Neural cell (in vitro differentiated cells): ENCODE measurements around the gene BEND7. TPM values are rescaled to one million over a fixed set of nuclear protein-coding genes. Genes with fewer than 3 reads are reported as not detected.

ENCODE experiments used
- H2AFZ ChIP-seq: fragments of 200-600, 300-800 bp; sonication (generic), shearing (Covaris generic); 2 replicates; pipeline ENCODE4 v1.6.0; 2014; ENCODE audit warnings: low read depth, mild to moderate bottlenecking, antibody characterized with exemption, low read length, moderate library complexity
- H3F3A ChIP-seq: fragments of 200-600 bp; shearing (Covaris generic); 2 replicates; pipeline ENCODE4 v1.6.1; 2016; ENCODE audit warnings: mild to moderate bottlenecking, moderate library complexity, mixed read lengths, antibody characterized with exemption, low read length; ENCODE audit not compliant: insufficient read depth, poor library complexity, severe bottlenecking
- H3K27ac ChIP-seq: fragments of 200-600, 300-800 bp; sonication (generic), shearing (Covaris generic); 2 replicates; pipeline ENCODE4 v1.5.1; 2014; ENCODE audit warnings: mild to moderate bottlenecking, low read length, moderate library complexity
- H3K27me3 ChIP-seq: fragments of 300-800, 200-600 bp; sonication (generic), shearing (Covaris generic); 2 replicates; pipeline ENCODE4 v1.6.0; 2014; ENCODE audit warnings: mild to moderate bottlenecking, low read depth, low read length, moderate library complexity; ENCODE audit not compliant: insufficient read depth
- H3K36me3 ChIP-seq: fragments of 300-800, 200-600 bp; sonication (generic), shearing (Covaris generic); 2 replicates; pipeline ENCODE4 v1.5.1; 2014; ENCODE audit warnings: mild to moderate bottlenecking, antibody characterized with exemption, low read length, moderate library complexity; ENCODE audit not compliant: insufficient read depth
- H3K4me2 ChIP-seq: fragments of 300-800, 200-600 bp; sonication (generic), shearing (Covaris generic); 2 replicates; pipeline ENCODE4 v1.6.0; 2014; ENCODE audit warnings: mild to moderate bottlenecking, low read length
- H3K4me3 ChIP-seq: fragments of 300-800, 200-600 bp; sonication (generic), shearing (Covaris generic); 2 replicates; pipeline ENCODE4 v1.5.1; 2014; ENCODE audit warnings: mild to moderate bottlenecking, low read length, moderate library complexity
- H3K79me2 ChIP-seq: fragments of 200-600 bp; shearing (Covaris generic); replicated peaks from 2 replicates; pipeline ENCODE4 v1.6.0; 2014; ENCODE audit warnings: mild to moderate bottlenecking, low read length, moderate library complexity; ENCODE audit not compliant: insufficient read depth
- H3K9ac ChIP-seq: fragments of 300-800, 200-600 bp; sonication (generic), shearing (Covaris generic); 2 replicates; pipeline ENCODE4 v1.6.1; 2016; ENCODE audit warnings: mild to moderate bottlenecking, low read length, mixed read lengths
- H3K9me2 ChIP-seq: fragments of 200-600 bp; shearing (Covaris generic); 2 replicates; pipeline ENCODE4 v1.6.1; 2016; ENCODE audit warnings: mild to moderate bottlenecking, low read length, mixed read lengths; ENCODE audit not compliant: insufficient read depth
- H3K9me3 ChIP-seq: fragments of 200-600, 300-800 bp; sonication (generic), shearing (Covaris generic); 2 replicates; pipeline ENCODE4 v1.6.1; 2016; ENCODE audit warnings: mild to moderate bottlenecking, mixed run types, low read length, moderate library complexity, mixed read lengths
- H4K20me1 ChIP-seq: fragments of 200-600 bp; shearing (Covaris generic); 2 replicates; pipeline ENCODE4 v1.6.1; 2016; ENCODE audit warnings: mild to moderate bottlenecking, mixed run types; ENCODE audit not compliant: insufficient read depth
- CTCF ChIP-seq: fragments of 450-650 bp; IDR thresholded peaks from 2 replicates; pipeline ENCODE4 v1.5.1; 2014; ENCODE audit warnings: antibody characterized with exemption, mild to moderate bottlenecking, moderate library complexity; ENCODE audit not compliant: poor library complexity, severe bottlenecking
- EP300 ChIP-seq: fragments of 450-650 bp; conservative IDR thresholded peaks from 2 replicates; pipeline ENCODE4 v1.6.1; 2014; ENCODE audit warnings: antibody characterized with exemption, mild to moderate bottlenecking, moderate library complexity; ENCODE audit not compliant: poor library complexity, severe bottlenecking
- EZH2 ChIP-seq: fragments of 200-600, 300-800 bp; shearing (Covaris generic), sonication (generic); IDR thresholded peaks from 2 replicates; pipeline ENCODE4 v1.6.1; 2014; ENCODE audit warnings: antibody characterized with exemption, low read length, borderline replicate concordance, mild to moderate bottlenecking; ENCODE audit not compliant: insufficient read depth, poor library complexity, severe bottlenecking
- MXI1 ChIP-seq: fragments of 450-650 bp; conservative IDR thresholded peaks from 2 replicates; pipeline ENCODE4 v1.6.1; 2014; ENCODE audit warnings: antibody characterized with exemption, mild to moderate bottlenecking; ENCODE audit not compliant: poor library complexity, severe bottlenecking
- POLR2AphosphoS5 ChIP-seq: IDR thresholded peaks from 2 replicates; pipeline ENCODE4 v1.6.1; 2012
- RAD21 ChIP-seq: fragments of 450-650 bp; conservative IDR thresholded peaks from 2 replicates; pipeline ENCODE4 v1.6.1; 2014; ENCODE audit warnings: antibody characterized with exemption, mild to moderate bottlenecking, moderate library complexity
- REST ChIP-seq: IDR thresholded peaks from 2 replicates; pipeline ENCODE4 v1.6.1; 2012; ENCODE audit warnings: borderline replicate concordance
- SMC3 ChIP-seq: fragments of 450-650 bp; conservative IDR thresholded peaks from 2 replicates; pipeline ENCODE4 v1.6.1; 2014; ENCODE audit warnings: antibody characterized with exemption, mild to moderate bottlenecking, moderate library complexity; ENCODE audit not compliant: poor library complexity
- TAF1 ChIP-seq: IDR thresholded peaks from 2 replicates; pipeline ENCODE4 v1.6.1; 2012; ENCODE audit warnings: low read depth
- polyA plus RNA-seq: library from polyadenylated mRNA; depleted of rRNA; stranded (reverse); fragments of >200 nt; gene quantifications from 2 replicates; pipeline ENCODE4 v1.2.3, GENCODE V29; 2014

BEND7 gene
- polyA plus RNA-seq, 1 donor from 2014 or later: 5.1 TPM

- Histone ChIP-seq H3K4me3 (no peak overlapping the region), H2AFZ (no peak overlapping the region), H3K27ac (no peak overlapping the region), H3K9me2 (no peaks in the 10 kb centered on the region), H3K36me3 (no peaks in the 10 kb centered on the region), H3K27me3 (no peaks in the 10 kb centered on the region), H4K20me1 (no peaks in the 10 kb centered on the region), H3K79me2 (no peaks in the 10 kb centered on the region), H3F3A (no peaks in the 10 kb centered on the region), H3K9me3 (no peaks in the 10 kb centered on the region), H3K4me2 (no peak overlapping the region), H3K9ac (no peak overlapping the region)
- TF ChIP-seq SMC3: no peak
Observed at GRCh38 chr10:13400196-13400965, 128.4 kb downstream of the BEND7 start.

- Histone ChIP-seq H3K36me3 (no peaks in the 10 kb centered on the region), H2AFZ (no peak overlapping the region), H3F3A (no peaks in the 10 kb centered on the region), H3K9me2 (no peaks in the 10 kb centered on the region), H3K4me3 (no peak overlapping the region), H3K9ac (no peak overlapping the region), H3K27ac (no peak overlapping the region), H3K79me2 (no peaks in the 10 kb centered on the region), H3K27me3 (no peaks in the 10 kb centered on the region), H4K20me1 (no peaks in the 10 kb centered on the region), H3K4me2 (no peak overlapping the region), H3K9me3 (no peaks in the 10 kb centered on the region)
- TF ChIP-seq RAD21 (no peak), SMC3 (no peak), POLR2AphosphoS5 (no peak), MXI1 (no peak), TAF1 (no peak), EZH2 (no peak), EP300 (no peak), CTCF (no peak), REST (no peak)
Observed at GRCh38 chr10:13399752-13400151, 129.1 kb downstream of the BEND7 start.
